PFSK-1 (cell line): ENCODE data around the gene DCUN1D3.

ENCODE experiments used
- FOXP2 ChIP-seq: optimal IDR thresholded peaks from 2 replicates; pipeline ENCODE3; 2011; ENCODE audit warnings: borderline replicate concordance, control low read depth, inconsistent platforms; ENCODE audit not compliant: insufficient read depth; ENCODE audit errors: extremely low read length, extremely low read depth
- POLR2AphosphoS5 ChIP-seq: IDR thresholded peaks from 2 replicates; pipeline ENCODE4 v1.6.1; 2012; ENCODE audit warnings: low read depth, mild to moderate bottlenecking, control low read depth, low read length, moderate library complexity
- REST ChIP-seq, 2 experiments: IDR thresholded peaks; 2 replicates each; pipeline versions ENCODE4 v1.6.1 to v1.8.0; 2011 to 2012; ENCODE audit warnings: low read depth in 2 of 2, low read length in 2 of 2, control low read depth in 1 of 2, inconsistent platforms in 1 of 2, mild to moderate bottlenecking in 1 of 2, moderate library complexity in 1 of 2; ENCODE audit not compliant: insufficient read depth in 1 of 2
- SIN3A ChIP-seq: IDR thresholded peaks from 2 replicates; pipeline ENCODE4 v1.6.1; 2012; ENCODE audit warnings: mild to moderate bottlenecking, low read length, moderate library complexity, borderline replicate concordance; ENCODE audit not compliant: insufficient read depth
- TAF1 ChIP-seq: IDR thresholded peaks from 2 replicates; pipeline ENCODE4 v1.6.1; 2012; ENCODE audit warnings: low read length, control low read depth, borderline replicate concordance; ENCODE audit not compliant: insufficient read depth

Gene DCUN1D3

GRCh38 chr16:20894388-20894787 lies 5.8 kb downstream of the DCUN1D3 start:
- no peak for TF ChIP-seq SIN3A
- TF ChIP-seq FOXP2 = no peak
- no peak for TF ChIP-seq POLR2AphosphoS5
- no peak for TF ChIP-seq TAF1
- TF ChIP-seq REST (IDR thresholded peaks at IDR 0.05; ENCODE audit: insufficient read depth in 1 of 2, low read depth in 2 of 2, low read length in 2 of 2) = no peak

DNA sequence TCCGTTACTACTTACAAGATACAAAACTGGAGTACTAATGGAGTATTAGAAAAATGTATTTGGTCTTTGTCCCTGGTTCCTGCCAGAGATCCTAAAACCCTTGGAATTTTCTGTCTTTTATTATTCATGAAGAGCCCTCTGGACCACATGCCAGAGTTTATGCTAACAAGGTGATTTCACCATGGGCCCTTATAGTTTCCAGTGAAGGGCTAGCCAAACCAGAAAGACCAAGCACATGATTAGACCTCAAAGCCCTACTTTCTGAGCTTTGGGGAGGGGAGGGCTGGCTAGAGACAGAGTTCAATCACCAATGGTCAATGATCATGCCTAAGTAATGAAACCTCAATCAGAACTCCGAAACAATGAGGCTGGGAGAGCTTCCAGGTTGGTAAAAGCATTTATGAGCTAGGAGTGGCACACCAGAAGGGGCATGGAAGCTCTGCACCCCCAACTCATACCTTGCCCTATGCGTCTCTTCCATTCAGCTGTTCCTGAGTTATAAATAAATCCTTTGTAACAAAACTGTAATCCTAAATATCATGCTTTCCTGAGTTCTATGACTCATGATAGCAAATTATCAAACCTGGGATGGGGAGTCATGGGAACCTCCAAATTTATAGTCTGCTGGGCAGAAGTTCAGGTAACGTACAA lies 10.4 kb downstream of the DCUN1D3 start:
- TF ChIP-seq POLR2AphosphoS5 = no peak
- TF ChIP-seq TAF1 = no peak
- no peak for TF ChIP-seq REST (IDR thresholded peaks at IDR 0.05; ENCODE audit: insufficient read depth in 1 of 2, low read depth in 2 of 2, low read length in 2 of 2)
- no peak for TF ChIP-seq SIN3A
- TF ChIP-seq FOXP2 = no peak

GRCh38 chr16:20887207-20887606 lies 13.0 kb downstream of the DCUN1D3 start:
- no peak for TF ChIP-seq POLR2AphosphoS5

- no peak for TF ChIP-seq POLR2AphosphoS5
- TF ChIP-seq SIN3A = no peak
- TF ChIP-seq FOXP2 = no peak
- no peak for TF ChIP-seq REST (IDR thresholded peaks at IDR 0.05; ENCODE audit: insufficient read depth in 1 of 2, low read depth in 2 of 2, low read length in 2 of 2)
- TF ChIP-seq TAF1 = no peak
Measured at GRCh38 chr16:20886320-20886719, 13.8 kb downstream of the DCUN1D3 start.

GRCh38 chr16:20884240-20884556 lies 16.0 kb downstream of the DCUN1D3 start:
- no peak for TF ChIP-seq FOXP2
- TF ChIP-seq REST (IDR thresholded peaks at IDR 0.05; ENCODE audit: insufficient read depth in 1 of 2, low read depth in 2 of 2, low read length in 2 of 2) = no peak
- TF ChIP-seq POLR2AphosphoS5 = no peak
- TF ChIP-seq TAF1 = no peak
- no peak for TF ChIP-seq SIN3A
